ENCODE results near the gene FAM200B. TPM values are rescaled to one million over a fixed set of nuclear protein-coding genes. Genes with fewer than 3 reads are reported as not detected.

FAM200B gene
- total RNA-seq, 1 donor from 2014 or later: 29.1 TPM

DNA sequence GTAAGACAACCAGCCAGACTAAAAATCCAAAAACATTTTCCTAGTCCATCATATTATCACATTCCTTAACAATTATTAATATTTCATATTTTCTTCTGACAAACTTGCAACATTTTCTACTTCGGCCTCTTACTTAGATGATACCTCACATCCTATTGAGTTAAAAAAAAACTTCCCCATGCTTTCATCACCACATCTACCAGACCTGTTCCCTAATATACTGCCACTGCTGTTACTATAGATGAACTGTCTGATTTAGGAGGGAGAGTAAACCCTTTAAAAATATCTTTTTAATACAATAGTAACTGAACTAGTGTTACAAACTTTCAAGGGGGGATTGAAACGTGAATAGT is 1.5 kb downstream of the FAM200B start:
- DNase-seq: no peak
- peak overlapping the region; percentile 95 for H3K27ac ChIP-seq (replicated peaks)
- H3K36me3 ChIP-seq: peaks cover 32% of the 10 kb centered on the region
- H3K4me3 ChIP-seq: peak overlapping the region; percentile 89
- H3K9me3 ChIP-seq (replicated peaks): no peaks in the 10 kb centered on the region
- peaks cover 39% of the 10 kb centered on the region for H3K4me1 ChIP-seq
- intact Hi-C loops (cut with micrococcal nuclease): no loop called here
- no peaks in the 10 kb centered on the region for H3K27me3 ChIP-seq (ENCODE audit: low read depth)
- TF ChIP-seq, protein P1, sequence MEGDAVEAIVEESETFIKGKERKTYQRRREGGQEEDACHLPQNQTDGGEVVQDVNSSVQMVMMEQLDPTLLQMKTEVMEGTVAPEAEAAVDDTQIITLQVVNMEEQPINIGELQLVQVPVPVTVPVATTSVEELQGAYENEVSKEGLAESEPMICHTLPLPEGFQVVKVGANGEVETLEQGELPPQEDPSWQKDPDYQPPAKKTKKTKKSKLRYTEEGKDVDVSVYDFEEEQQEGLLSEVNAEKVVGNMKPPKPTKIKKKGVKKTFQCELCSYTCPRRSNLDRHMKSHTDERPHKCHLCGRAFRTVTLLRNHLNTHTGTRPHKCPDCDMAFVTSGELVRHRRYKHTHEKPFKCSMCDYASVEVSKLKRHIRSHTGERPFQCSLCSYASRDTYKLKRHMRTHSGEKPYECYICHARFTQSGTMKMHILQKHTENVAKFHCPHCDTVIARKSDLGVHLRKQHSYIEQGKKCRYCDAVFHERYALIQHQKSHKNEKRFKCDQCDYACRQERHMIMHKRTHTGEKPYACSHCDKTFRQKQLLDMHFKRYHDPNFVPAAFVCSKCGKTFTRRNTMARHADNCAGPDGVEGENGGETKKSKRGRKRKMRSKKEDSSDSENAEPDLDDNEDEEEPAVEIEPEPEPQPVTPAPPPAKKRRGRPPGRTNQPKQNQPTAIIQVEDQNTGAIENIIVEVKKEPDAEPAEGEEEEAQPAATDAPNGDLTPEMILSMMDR (IDR thresholded peaks at IDR 0.05; ENCODE audit: borderline replicate concordance): no peak

DNA sequence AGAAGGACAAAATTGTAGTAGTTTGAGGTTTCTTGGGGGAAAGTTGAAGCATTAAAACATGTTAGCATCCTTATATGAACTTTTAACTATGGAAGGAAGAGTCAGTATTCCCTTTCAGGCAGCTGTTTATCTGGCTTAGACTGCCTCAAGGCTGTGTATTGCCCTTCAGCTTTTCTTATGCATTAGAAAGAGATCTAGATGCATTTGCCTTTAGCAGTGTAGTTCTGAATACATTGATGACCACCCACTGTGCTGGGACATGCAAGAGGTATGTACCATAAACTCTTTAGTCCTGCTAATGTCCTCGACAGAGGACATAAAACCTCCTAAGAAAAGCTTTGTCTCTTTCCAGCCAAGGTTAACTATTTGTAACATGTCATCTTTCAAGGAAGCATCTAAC is 2.9 kb downstream of the FAM200B start:
- Histone ChIP-seq H3K27ac (replicated peaks) (no peak overlapping the region), H3K27me3 (ENCODE audit: low read depth) (no peaks in the 10 kb centered on the region), H3K4me3 (no peak overlapping the region), H3K36me3 (peaks cover 41% of the 10 kb centered on the region), H3K9me3 (replicated peaks) (no peaks in the 10 kb centered on the region), H3K4me1 (peaks cover 39% of the 10 kb centered on the region)
- TF ChIP-seq, protein P1 (IDR thresholded peaks at IDR 0.05; ENCODE audit: borderline replicate concordance): no peak
- intact Hi-C loops (cut with micrococcal nuclease): no loop called here
- DNase-seq: no peak

DNA sequence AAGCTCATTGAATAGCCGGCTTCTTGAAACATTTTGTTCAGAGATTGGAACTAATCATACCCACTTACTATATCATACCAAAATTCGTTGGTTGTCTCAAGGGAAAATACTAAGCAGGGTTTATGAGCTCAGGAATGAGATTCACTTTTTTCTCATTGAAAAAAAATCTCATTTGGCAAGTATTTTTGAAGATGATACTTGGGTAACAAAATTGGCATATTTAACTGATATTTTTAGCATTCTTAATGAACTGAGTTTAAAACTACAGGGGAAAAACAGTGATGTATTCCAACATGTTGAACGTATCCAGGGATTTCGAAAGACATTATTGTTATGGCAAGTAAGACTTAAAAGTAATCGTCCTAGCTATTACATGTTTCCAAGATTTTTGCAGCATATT is 6.4 kb downstream of the FAM200B start:
- no peak for DNase-seq
- Histone ChIP-seq H3K27me3 (ENCODE audit: low read depth) (no peaks in the 10 kb centered on the region), H3K27ac (replicated peaks) (no peak overlapping the region), H3K9me3 (replicated peaks) (no peaks in the 10 kb centered on the region), H3K4me3 (no peak overlapping the region), H3K4me1 (peaks cover 38% of the 10 kb centered on the region), H3K36me3 (peaks cover 41% of the 10 kb centered on the region)
- TF ChIP-seq, protein P1 (IDR thresholded peaks at IDR 0.05; ENCODE audit: borderline replicate concordance): no peak
- intact Hi-C loops (cut with micrococcal nuclease): no loop called here

DNA sequence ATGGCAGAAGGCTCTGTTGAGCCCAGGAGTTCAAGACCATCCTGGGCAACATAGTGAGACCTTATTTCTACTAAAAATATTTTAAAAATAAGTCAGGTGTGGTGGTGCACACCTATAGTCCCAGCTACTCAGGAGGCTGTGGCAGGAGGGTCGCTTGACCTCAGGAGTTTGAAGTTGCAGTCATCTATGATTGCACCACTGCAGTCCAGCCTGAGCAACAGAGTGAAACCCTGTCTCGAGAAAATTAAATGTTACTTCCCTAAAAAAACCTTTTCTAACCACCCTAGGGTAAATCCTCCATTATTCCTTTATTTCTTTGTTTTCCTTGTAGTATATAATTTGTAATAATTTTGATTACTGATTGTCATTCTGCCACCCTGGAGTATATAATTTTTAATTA is 7.9 kb downstream of the FAM200B start:
- intact Hi-C loops (cut with micrococcal nuclease): no loop called here
- no peaks in the 10 kb centered on the region for H3K9me3 ChIP-seq (replicated peaks)
- peak overlapping the region; percentile 48 for H3K27ac ChIP-seq (replicated peaks)
- H3K36me3 ChIP-seq: peaks cover 41% of the 10 kb centered on the region
- TF ChIP-seq, protein P1 (IDR thresholded peaks at IDR 0.05; ENCODE audit: borderline replicate concordance): no peak
- H3K4me3 ChIP-seq: no peak overlapping the region
- H3K4me1 ChIP-seq: peaks cover 25% of the 10 kb centered on the region
- DNase-seq: no peak
- H3K27me3 ChIP-seq (ENCODE audit: low read depth): no peaks in the 10 kb centered on the region

DNA sequence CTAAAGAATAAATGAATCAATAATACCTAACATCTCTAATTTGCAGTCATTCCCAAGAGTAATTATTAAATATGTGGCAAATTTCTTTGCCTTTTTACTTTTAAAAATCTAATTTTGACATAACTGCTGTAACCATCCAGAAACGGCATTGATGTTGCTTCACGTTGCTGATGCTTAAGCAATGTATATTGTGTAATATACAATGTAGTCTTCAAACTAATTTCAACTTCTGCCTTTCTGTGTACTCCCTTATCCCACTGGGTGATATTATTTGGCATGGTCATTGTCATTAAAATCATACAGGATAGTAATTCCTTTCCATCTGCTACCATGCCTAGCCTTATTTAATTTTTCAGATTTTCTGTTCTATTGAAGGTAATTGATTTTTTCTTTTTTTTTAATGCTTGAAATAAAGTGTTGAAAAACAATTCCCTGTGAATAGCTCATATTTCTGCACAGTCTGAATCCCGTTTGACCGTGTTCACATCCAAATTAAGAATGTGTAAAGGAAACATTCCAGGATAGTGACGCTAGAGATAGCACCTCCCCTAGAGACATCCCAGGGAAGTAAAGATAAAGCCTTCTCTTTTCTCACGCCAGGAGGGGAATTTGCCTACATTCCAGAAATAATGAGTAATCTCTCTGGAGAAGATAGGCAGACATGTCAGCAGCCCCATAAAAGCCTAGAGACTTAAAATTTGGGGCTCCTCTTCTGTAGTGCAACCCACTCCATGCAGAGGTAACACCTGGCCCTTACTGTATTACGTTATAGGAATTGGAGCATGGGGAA is 8.6 kb downstream of the FAM200B start:
- Histone ChIP-seq H3K4me3 (no peak overlapping the region), H3K36me3 (peaks cover 36% of the 10 kb centered on the region), H3K27me3 (ENCODE audit: low read depth) (no peaks in the 10 kb centered on the region), H3K4me1 (peaks cover 24% of the 10 kb centered on the region), H3K9me3 (replicated peaks) (no peaks in the 10 kb centered on the region), H3K27ac (replicated peaks) (peak overlapping the region; percentile 48)
- intact Hi-C loops (cut with micrococcal nuclease): no loop called here
- TF ChIP-seq, protein P1 (IDR thresholded peaks at IDR 0.05; ENCODE audit: borderline replicate concordance): no peak
- no peak for DNase-seq

Measured in left ventricle myocardium inferior (tissue), 1 donor.